HepG2 (cell line): ENCODE results near the gene TTLL6. TPM values are rescaled to one million over a fixed set of nuclear protein-coding genes. Genes with fewer than 3 reads are reported as not detected.
A peak's percentile ranks its signal among the peaks of the same experiment; 100 is the strongest.

Experiments
- CEBPG ChIP-seq: IDR thresholded peaks from 2 replicates; pipeline ENCODE4 v1.6.1; 2016
- E2F1 ChIP-seq: sonication (generic); formaldehyde crosslinking; IDR thresholded peaks from 2 replicates; pipeline ENCODE4 v1.5.0; 2020; ENCODE audit warnings: missing genetic modification reagents
- FOXP4 ChIP-seq: sonication (generic); formaldehyde crosslinking; IDR thresholded peaks from 2 replicates; pipeline ENCODE4 v1.4.0; 2020; ENCODE audit warnings: missing genetic modification reagents
- KAT2B ChIP-seq: fragments of 150-350 bp; IDR thresholded peaks from 2 replicates; pipeline ENCODE4 v1.6.1; 2014; ENCODE audit warnings: low read depth, low read length, borderline replicate concordance
- NR2F6 ChIP-seq, 2 experiments: IDR thresholded peaks; 2 replicates each; pipeline ENCODE4 v1.6.1; 2016; ENCODE audit warnings: antibody characterized with exemption in 1 of 2, mild to moderate bottlenecking in 1 of 2
- SOX6 ChIP-seq, 2 experiments: fragments of 450-650 bp in 1 of 2; sonication (generic) in 1 of 2; formaldehyde crosslinking in 1 of 2; IDR thresholded peaks; 2 replicates each; pipeline versions ENCODE4 v1.4.0 to v1.6.1; 2017 to 2020; ENCODE audit warnings: antibody characterized with exemption in 1 of 2, mild to moderate bottlenecking in 1 of 2, missing genetic modification reagents in 1 of 2
- ZBTB42 ChIP-seq: sonication (generic); formaldehyde crosslinking; IDR thresholded peaks from 2 replicates; pipeline ENCODE4 v1.5.0; 2020; ENCODE audit warnings: mild to moderate bottlenecking, missing genetic modification reagents
- ZGPAT ChIP-seq: IDR thresholded peaks from 2 replicates; pipeline ENCODE4 v1.6.1; 2016; ENCODE audit warnings: mild to moderate bottlenecking
- ZMYM2 ChIP-seq: sonication (generic); formaldehyde crosslinking; IDR thresholded peaks from 2 replicates; pipeline ENCODE4 v1.8.0; 2022; ENCODE audit warnings: mild to moderate bottlenecking, missing genetic modification reagents
- ZMYM3 ChIP-seq: sonication (generic); formaldehyde crosslinking; IDR thresholded peaks from 2 replicates; pipeline ENCODE4 v1.5.1; 2020; ENCODE audit warnings: mild to moderate bottlenecking, missing genetic modification reagents
- ZNF225 ChIP-seq: sonication (generic); formaldehyde crosslinking; IDR thresholded peaks from 2 replicates; pipeline ENCODE4 v1.4.0; 2020; ENCODE audit warnings: mild to moderate bottlenecking, missing genetic modification reagents
- ZNF263 ChIP-seq: sonication (generic); formaldehyde crosslinking; IDR thresholded peaks from 2 replicates; pipeline ENCODE4 v1.4.0; 2020; ENCODE audit warnings: missing genetic modification reagents
- ZNF264 ChIP-seq: sonication (generic); formaldehyde crosslinking; IDR thresholded peaks from 2 replicates; pipeline ENCODE4 v1.4.0; 2020; ENCODE audit warnings: missing genetic modification reagents
- ZNF724P ChIP-seq: sonication (generic); formaldehyde crosslinking; IDR thresholded peaks from 2 replicates; pipeline ENCODE4 v1.8.0; 2022; ENCODE audit warnings: missing genetic modification reagents, borderline replicate concordance
- ZSCAN21 ChIP-seq: sonication (generic); formaldehyde crosslinking; IDR thresholded peaks from 2 replicates; pipeline ENCODE4 v1.8.0; 2022; ENCODE audit warnings: mild to moderate bottlenecking, missing genetic modification reagents, moderate library complexity, borderline replicate concordance
- polyA plus RNA-seq, 8 experiments: library from polyadenylated mRNA; depleted of rRNA in 3 of 8; stranded (reverse) in 7 of 8; unstranded in 1 of 8; fragments of >200 nt; fragmentation: Illumina TruSeq in 4 of 8; extraction: Trizol in 4 of 8; gene quantifications; 2 replicates each; pipeline versions ENCODE4 v1.2.1 to v1.2.3, GENCODE V29; 2011 to 2016; ENCODE audit warnings: low read depth in 4 of 8, missing spikeins in 1 of 8, mixed read lengths in 1 of 8; ENCODE audit not compliant: insufficient read depth in 1 of 8
- total RNA-seq, 5 experiments: library from RNA; depleted of rRNA; stranded (reverse); fragments of >200 nt; fragmentation: Illumina TruSeq; extraction: Trizol; gene quantifications; 2 replicates each; pipeline ENCODE4 v1.2.3, GENCODE V29; 2016; ENCODE audit warnings: low read depth in 1 of 5
- TF ChIP-seq, protein P1 (sequence below): sonication (generic); formaldehyde crosslinking; IDR thresholded peaks from 2 replicates; pipeline ENCODE4 v1.4.0; 2020; ENCODE audit warnings: missing genetic modification reagents
- TF ChIP-seq, protein P2 (sequence below): sonication (generic); formaldehyde crosslinking; conservative IDR thresholded peaks from 2 replicates; pipeline ENCODE4 v1.4.0; 2020; ENCODE audit warnings: missing genetic modification reagents
- TF ChIP-seq, protein P3 (sequence below): sonication (generic); formaldehyde crosslinking; IDR thresholded peaks from 2 replicates; pipeline ENCODE4 v1.9.0; 2022; ENCODE audit warnings: low read depth, missing genetic modification reagents

Gene TTLL6
- total and polyA plus RNA-seq, 2 of the 13 experiments (the other 11 are each of a cell fraction or from before 2014, with no cell fraction given), result 0.04 to 0.08 TPM

DNA sequence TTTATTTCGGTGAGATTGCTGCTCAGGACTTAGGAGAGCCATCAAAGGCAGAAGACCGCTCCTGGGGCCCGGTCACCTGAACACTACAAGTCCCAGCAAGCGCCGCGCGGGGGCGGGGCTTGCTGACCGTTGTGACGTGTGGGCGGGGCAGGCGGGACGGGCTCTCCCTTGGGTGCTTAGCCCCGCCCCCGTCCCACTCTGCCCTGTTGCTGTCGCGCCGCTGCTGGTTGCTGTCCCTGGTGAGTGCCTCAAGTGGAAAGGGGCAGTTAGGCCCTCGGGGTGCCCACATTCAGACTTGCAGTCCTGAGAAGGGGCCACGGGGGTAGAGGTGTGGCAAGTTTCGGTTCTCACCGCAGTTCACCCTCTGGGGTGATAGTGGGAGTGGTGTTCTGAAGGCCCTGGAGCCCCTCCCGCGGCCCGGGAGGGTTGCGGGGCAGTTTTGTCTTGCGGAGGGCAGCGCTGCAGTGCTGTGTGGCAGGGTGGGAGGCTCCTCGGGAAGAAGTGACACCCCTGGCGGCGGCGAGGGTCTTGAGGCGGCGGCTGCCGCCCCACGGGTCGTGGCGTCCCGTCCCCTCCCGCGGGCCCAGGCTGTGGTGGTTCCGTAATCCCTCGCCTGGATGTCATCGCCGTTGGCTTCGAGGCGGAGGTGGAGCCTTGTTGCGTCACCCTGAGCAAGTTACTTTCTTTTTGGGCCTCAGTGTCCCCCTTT is 14.0 kb upstream of the TTLL6 start, which contains the start of gene CALCOCO2 (continued):
- TF ChIP-seq, protein P1, sequence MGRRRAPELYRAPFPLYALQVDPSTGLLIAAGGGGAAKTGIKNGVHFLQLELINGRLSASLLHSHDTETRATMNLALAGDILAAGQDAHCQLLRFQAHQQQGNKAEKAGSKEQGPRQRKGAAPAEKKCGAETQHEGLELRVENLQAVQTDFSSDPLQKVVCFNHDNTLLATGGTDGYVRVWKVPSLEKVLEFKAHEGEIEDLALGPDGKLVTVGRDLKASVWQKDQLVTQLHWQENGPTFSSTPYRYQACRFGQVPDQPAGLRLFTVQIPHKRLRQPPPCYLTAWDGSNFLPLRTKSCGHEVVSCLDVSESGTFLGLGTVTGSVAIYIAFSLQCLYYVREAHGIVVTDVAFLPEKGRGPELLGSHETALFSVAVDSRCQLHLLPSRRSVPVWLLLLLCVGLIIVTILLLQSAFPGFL (CRISPR knock-in tag), result no peak
- TF ChIP-seq FOXP4 (CRISPR knock-in tag) (peak; percentile 8; the same call in 1 of the 2 replicates), CEBPG (CRISPR knock-in tag) (peak; percentile 92), ZNF225 (CRISPR knock-in tag) (no peak; the same call in 1 of the 2 replicates), NR2F6 (IDR thresholded peaks at IDR 0.05) (no peak), NR2F6 (CRISPR knock-in tag; IDR thresholded peaks at IDR 0.05) (peak; percentile 45; the same call in 1 of the 2 replicates), ZBTB42 (CRISPR knock-in tag) (peak; percentile 86; the same call in 1 of the 2 replicates), ZNF263 (peak; percentile 37), ZSCAN21 (CRISPR knock-in tag) (peak; percentile 73), E2F1 (peak; percentile 84), ZNF264 (CRISPR knock-in tag) (0 out of 2 replicates have a peak, but pooled peaks have one; percentile 61), ZNF724P (peak; percentile 71; the same call in 1 of the 2 replicates), KAT2B (no peak), ZMYM2 (CRISPR knock-in tag) (0 out of 2 replicates have a peak, but pooled peaks have one; percentile 41), SOX6 (IDR thresholded peaks at IDR 0.05) (no peak), SOX6 (CRISPR knock-in tag; IDR thresholded peaks at IDR 0.05) (peak; percentile 54; the same call in 1 of the 2 replicates), ZGPAT (CRISPR knock-in tag) (peak; percentile 54), ZMYM3 (CRISPR knock-in tag) (peak; percentile 63)
- TF ChIP-seq, protein P2, sequence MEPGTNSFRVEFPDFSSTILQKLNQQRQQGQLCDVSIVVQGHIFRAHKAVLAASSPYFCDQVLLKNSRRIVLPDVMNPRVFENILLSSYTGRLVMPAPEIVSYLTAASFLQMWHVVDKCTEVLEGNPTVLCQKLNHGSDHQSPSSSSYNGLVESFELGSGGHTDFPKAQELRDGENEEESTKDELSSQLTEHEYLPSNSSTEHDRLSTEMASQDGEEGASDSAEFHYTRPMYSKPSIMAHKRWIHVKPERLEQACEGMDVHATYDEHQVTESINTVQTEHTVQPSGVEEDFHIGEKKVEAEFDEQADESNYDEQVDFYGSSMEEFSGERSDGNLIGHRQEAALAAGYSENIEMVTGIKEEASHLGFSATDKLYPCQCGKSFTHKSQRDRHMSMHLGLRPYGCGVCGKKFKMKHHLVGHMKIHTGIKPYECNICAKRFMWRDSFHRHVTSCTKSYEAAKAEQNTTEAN (CRISPR knock-in tag), result peak; percentile 60
- TF ChIP-seq, protein P3, sequence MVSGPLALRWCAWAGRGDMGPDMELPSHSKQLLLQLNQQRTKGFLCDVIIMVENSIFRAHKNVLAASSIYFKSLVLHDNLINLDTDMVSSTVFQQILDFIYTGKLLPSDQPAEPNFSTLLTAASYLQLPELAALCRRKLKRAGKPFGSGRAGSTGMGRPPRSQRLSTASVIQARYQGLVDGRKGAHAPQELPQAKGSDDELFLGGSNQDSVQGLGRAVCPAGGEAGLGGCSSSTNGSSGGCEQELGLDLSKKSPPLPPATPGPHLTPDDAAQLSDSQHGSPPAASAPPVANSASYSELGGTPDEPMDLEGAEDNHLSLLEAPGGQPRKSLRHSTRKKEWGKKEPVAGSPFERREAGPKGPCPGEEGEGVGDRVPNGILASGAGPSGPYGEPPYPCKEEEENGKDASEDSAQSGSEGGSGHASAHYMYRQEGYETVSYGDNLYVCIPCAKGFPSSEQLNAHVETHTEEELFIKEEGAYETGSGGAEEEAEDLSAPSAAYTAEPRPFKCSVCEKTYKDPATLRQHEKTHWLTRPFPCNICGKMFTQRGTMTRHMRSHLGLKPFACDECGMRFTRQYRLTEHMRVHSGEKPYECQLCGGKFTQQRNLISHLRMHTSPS (CRISPR knock-in tag), result peak; percentile 60; the same call in 1 of the 2 replicates
